NCI-H1694 treated with DMSO at 0.1 percent for 48 hours (cell line): ENCODE data around the gene FYN.

Experiments used
- DNase-seq: peaks from one replicate; lab custom pipeline; 2025; lab: John Stamatoyannopoulos, UW

FYN gene

DNA sequence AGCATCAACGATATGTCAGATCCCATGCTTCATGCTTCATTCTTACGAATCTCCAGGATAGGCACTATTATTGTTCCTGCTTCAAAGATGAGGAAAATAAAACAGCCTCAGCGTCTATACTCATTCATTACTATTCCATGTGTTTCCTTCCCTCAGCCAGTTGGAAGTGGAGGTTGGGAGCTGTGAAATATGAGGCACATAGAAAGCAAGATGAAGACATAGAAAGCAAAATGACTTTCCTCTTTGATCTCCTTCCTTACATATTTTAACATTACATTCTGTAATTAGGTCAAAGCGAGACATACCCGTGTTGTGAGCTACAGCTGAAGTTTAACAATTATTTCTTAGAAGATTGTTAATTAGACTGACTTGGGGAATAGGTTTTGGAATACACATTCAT lies 125.4 kb downstream of the FYN start:
- DNase-seq = no peak

GRCh38 chr6:111747396-111747795 lies 125.9 kb downstream of the FYN start:
- no peak for DNase-seq

DNA sequence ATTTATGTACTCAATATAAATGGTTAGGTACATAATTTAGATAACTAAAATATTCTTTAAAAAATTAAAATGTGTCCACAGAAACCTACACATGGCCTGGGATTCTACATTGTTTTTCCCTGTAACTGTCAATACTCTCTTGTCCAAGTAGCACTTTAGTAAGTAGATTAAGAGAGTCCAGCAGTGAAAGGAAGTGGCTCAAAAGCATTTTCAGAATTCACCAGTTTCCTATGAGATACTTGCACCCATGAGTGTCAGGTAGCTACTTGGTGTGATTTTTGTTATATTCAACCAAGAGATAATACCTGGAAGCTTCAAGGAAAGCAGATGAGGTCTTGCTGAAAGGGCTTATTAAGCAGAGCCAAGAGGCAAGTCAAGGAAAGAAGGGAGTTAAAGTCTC lies 126.3 kb downstream of the FYN start:
- DNase-seq = no peak

DNA sequence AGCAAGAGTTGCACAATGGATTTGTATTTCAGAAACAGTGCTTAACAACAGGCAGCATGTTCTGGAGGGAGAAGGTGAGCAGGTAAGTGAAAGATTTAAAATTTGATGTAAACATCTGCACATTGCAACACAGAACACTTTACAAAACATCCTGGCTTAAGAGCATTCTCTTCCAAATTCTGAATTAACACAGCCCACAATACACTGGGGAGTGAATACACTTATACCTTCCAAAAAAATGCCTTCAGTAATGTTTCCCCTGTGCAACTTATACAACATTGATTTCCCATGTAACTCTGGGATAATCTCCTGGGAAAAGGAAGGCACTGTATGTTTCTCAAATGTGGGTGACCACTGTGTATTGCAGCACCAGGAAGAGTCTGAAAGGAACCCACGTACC lies 127.6 kb downstream of the FYN start:
- DNase-seq = no peak

GRCh38 chr6:111745186-111745585 lies 128.1 kb downstream of the FYN start:
- DNase-seq = no peak

DNA sequence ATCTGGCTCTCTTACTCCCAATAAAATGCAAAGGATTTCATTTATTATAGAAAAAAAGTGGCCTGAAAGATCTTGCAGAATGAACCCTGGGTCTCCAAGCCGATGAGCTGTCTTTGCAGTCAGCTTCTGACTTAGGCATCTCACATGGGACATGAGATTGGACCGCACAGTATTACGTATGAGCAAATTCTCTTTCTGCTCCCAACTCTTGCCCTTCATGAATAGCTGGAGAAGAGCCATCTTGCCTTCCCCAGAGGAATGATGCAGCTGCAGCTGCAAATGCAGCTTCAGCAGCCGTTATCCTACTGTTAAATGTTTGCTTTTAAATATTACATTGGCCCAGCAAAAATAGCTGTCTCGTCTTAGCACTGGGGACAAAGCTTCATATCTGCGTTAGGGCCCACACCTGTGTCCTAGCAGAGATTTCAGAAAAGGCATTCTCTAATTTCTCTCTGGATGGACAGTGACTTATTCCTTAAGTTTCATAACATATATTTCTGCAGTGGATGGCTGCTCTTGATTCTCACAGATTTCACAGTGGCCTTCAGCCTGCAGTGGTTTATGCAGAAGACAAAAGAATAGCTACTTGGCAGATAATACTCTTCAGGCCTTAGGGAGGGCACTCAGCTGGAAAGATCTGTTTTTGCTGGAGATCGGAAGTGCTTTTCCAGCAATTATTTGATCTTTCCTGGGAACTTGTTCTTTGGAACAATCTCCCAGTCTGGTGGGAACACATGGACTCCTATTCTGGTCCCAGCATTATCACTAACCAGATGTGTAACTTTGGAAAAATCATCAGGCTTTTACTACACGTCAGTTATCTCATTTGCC lies 129.2 kb downstream of the FYN start:
- DNase-seq = no peak

DNA sequence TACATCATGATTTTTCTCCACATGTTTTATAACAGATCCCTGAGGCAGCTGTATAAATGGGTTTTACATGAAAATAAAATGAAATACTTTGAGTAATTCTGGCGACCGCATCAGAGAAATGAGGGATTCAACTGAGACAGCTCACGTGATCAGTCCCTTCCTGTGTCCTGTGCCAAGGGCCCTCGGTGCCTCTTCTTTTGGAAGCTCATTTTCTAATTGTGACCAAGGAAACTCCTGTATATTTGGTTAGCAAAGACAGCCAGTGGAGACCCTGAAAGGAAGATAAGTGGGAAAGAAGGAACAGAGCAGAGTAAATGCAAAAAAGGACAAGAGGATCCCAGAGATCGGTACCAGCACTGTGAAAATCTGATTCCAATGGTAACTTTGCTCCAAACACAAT lies 129.9 kb downstream of the FYN start:
- DNase-seq = no peak

- DNase-seq = no peak
These were observed 131.9 kb downstream of the FYN start for GRCh38 chr6:111741177-111741952.

DNA sequence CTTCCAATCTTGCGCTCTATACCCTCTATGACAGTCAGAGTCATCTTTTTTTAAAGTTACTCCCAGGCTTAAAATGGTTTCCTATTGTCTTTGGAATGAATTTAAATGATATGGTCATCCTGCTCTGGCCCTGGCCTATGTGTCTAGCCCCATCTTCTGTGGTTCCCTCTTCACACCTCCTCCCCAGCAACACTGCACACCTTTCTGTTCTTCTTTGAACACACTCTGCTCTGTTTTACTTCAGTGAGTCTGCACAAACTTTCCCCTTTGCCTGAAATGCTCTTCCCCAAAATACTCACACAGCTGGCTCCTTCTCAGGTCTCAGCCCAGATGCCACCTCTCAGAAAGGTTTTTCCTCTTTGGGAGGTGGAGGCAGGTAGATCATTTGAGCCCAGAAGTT lies 132.7 kb downstream of the FYN start:
- DNase-seq = no peak

- no peak for DNase-seq
These were observed 134.0 kb downstream of the FYN start for GRCh38 chr6:111739257-111739696.

DNA sequence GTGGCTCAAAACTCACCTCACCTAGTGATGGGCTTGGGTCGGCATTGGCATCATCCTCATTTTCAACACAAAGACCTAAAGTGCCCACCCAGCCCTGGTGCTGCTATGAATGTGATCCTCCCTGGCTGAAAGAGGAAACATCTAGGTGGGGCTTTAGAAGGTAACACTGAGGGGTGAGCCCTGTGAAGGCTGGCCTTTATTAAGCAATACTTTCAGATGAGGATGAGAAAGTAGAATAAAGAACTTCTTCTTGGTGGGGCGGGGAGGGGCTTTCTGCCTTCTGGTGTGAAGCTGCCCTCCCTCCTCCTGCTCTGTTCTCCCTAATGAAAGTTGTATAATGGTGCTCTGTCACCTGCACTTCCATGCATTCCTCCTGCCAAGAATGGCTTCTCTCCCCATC lies 134.6 kb downstream of the FYN start:
- no peak for DNase-seq

- DNase-seq = no peak
These were observed 135.1 kb downstream of the FYN start for GRCh38 chr6:111738156-111738555.

DNA sequence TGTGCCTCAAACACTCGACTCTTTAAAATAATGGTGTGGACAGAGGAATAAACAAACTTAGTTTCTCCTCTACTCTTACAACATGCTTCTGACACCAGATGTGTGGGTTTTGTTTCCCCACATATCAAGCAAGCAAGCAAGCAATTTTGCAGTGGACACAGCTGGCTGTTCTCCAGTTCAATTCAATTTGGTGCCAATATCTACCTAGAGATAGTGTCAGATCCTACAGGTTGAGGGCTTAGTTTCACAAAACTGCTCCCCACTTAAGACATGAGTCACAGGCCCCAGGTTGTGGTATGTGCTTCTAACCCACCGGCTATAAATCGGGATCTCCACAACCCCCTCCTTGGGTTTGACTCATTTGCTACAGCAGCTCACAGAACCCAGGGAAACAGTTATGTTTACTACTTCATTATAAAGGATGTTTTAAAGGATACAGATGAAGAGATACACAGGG lies 136.2 kb downstream of the FYN start:
- DNase-seq = no peak

DNA sequence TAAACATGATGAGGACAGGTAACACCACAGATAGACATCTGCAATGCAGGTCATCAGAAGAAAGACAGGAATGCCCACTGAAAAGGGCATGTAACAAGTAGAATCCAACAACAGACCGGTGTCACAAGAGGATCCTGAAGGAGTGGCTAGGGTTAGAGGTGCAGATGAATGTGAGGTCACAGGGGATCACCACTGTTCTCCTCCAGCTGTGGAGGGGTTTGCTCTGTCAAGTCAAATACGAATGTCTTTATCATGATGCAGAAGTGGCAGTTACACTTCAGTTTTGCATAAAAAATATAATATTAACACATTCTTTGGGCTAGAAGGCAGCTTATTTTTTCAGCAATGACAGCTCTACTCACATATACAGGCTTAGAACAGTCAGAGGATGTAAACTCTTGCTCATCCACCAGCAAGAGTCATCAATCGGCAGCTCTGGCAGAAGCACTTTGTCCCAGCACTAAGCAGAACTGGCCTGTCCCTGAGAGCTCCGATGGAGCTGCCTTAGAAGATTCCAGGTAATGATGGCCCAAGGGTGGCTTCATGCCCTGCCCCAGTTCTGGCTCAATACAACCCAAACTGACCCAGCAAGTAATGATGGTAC lies 137.1 kb downstream of the FYN start:
- no peak for DNase-seq

GRCh38 chr6:111734068-111735061 lies 138.9 kb downstream of the FYN start:
- no peak for DNase-seq

- no peak for DNase-seq
These were observed 140.9 kb downstream of the FYN start for GRCh38 chr6:111732390-111732789.

- no peak for DNase-seq
These were observed 141.6 kb downstream of the FYN start for GRCh38 chr6:111731456-111732195.

DNA sequence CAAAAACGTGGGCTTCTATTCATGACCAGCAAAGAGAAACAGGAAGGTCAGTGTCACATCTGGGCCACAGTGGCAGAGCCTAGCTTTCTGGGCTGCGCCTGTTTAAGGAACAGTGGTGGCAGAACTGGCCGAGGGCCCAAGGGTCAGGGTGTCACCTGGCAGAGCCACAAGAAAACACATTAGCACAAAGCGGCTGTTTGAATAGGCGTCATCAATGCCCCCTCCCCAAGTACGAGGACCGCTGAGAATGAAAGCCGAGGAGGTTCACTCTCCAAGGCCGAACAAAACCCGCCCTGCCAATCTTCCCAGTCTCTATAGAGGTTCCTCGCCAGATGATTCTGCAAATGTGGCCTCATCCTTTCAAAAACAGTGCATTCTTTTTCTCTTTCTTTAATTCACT lies 142.4 kb downstream of the FYN start:
- no peak for DNase-seq

DNA sequence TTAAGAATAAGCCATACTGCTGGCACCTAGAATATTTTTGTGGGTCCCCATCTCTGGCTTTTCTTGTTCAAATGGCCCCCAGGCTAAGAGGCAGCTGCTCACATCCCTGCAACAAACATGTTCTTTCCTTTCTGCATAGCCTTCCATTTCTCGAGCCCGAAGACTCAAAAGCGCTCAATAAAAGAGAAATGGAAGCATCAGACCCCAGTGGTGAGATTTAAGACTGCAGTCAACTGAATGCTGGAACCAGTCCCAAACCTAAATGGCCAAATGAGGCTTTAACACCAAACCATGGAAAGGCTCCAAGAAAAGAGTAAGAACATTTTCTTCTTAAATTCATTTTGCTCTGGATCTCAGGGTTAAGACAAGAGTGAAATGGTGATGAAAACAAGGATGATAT lies 145.4 kb downstream of the FYN start:
- no peak for DNase-seq

DNA sequence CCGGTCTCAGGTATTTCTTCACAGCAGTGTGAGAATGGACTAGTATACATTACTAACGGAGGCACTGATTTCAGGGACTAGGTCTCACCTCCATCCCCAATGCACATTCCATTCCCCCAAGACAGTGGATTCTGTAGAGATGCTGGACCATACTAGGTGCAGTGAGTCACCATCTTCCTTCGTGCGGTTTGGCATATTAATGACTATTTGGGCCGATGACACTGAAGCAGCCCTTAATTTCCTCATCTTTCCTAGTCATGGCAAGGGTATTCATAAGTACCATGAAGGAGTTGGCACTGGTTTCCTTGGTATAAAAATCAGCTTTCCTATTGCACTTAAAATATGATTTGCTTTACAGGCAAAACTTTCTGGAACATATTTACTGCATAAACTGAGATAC lies 146.2 kb downstream of the FYN start:
- DNase-seq = no peak
